ENCODE results near the gene VEZT. TPM values are rescaled to one million over a fixed set of nuclear protein-coding genes. Genes with fewer than 3 reads are reported as not detected.

VEZT gene, protein sequence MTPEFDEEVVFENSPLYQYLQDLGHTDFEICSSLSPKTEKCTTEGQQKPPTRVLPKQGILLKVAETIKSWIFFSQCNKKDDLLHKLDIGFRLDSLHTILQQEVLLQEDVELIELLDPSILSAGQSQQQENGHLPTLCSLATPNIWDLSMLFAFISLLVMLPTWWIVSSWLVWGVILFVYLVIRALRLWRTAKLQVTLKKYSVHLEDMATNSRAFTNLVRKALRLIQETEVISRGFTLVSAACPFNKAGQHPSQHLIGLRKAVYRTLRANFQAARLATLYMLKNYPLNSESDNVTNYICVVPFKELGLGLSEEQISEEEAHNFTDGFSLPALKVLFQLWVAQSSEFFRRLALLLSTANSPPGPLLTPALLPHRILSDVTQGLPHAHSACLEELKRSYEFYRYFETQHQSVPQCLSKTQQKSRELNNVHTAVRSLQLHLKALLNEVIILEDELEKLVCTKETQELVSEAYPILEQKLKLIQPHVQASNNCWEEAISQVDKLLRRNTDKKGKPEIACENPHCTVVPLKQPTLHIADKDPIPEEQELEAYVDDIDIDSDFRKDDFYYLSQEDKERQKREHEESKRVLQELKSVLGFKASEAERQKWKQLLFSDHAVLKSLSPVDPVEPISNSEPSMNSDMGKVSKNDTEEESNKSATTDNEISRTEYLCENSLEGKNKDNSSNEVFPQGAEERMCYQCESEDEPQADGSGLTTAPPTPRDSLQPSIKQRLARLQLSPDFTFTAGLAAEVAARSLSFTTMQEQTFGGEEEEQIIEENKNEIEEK
- total RNA-seq (2022) (149 and 160 TPM in 2 replicates), Bru-seq, nascent RNA (percentile 98 among the genes with signal in this experiment), BruChase-seq, experiment 1, labeled RNA remaining after a 6-hour chase (percentile 90 among the genes with signal in this experiment), BruChase-seq, experiment 2, labeled RNA remaining after a 2-hour chase (percentile 90 among the genes with signal in this experiment)
- long read RNA-seq, full-length matches to known transcripts, result 27 of 77 reads
- long read RNA-seq, partial matches to known transcripts, result 13 of 77 reads
- long read RNA-seq, other reads (novel, unspliced or antisense), result 37 of 77 reads

DNA sequence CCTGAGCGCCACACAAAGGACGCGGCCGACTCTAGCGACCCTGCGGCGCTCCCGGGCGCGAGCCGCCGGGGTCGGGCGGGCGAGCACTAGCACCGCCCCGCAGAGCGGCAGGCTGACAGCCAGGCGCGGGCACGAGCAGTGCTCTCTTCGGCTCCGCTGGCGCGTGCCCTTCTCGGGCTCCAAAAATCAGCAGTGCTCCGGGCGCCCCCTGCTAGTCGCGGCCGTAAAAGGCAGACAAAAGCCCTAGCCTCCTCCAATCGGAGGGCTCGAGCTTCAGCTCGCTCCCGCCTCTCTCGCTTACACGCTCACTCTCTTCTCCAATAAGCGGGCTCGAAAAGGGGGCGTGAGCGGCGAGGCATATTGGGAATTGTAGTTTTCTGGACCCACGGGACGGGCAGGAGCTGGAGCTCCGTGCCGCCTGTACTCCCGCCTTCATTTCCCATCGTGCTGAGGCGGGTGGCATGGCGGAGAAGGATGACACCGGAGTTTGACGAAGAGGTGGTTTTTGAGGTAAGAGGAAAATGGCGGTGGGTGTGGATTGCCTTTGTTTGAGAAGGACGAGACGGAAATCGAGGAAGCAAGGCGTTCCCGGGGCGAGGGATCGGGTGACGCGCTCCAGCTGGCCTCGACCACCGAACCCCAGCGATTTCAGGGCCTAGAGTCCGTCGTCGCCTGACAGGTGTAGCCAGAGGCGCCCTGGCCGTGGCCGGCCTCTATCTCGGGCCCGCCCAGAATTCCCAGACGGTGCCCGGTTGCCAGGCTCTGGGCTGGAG, at the start of gene VEZT, which contains the start of gene FGD6:
VEZT (plus strand) TSS at position 431 of the 773 bp plus-strand sequence; CDS start at position 475, 44 bp downstream.
FGD6 (minus strand) TSS at position 91 of the 773 bp plus-strand sequence. CDS start 227 bp downstream, outside the sequence.
- no peaks in the 10 kb centered on the region for H3K9me3 Mint-ChIP-seq (ENCODE audit: low read depth, unreplicated experiment)
- peak within 1 kb of the TSS; percentile 77 for H3K4me3 Mint-ChIP-seq (ENCODE audit: low read depth, unreplicated experiment)
- TF ChIP-seq, protein P1, sequence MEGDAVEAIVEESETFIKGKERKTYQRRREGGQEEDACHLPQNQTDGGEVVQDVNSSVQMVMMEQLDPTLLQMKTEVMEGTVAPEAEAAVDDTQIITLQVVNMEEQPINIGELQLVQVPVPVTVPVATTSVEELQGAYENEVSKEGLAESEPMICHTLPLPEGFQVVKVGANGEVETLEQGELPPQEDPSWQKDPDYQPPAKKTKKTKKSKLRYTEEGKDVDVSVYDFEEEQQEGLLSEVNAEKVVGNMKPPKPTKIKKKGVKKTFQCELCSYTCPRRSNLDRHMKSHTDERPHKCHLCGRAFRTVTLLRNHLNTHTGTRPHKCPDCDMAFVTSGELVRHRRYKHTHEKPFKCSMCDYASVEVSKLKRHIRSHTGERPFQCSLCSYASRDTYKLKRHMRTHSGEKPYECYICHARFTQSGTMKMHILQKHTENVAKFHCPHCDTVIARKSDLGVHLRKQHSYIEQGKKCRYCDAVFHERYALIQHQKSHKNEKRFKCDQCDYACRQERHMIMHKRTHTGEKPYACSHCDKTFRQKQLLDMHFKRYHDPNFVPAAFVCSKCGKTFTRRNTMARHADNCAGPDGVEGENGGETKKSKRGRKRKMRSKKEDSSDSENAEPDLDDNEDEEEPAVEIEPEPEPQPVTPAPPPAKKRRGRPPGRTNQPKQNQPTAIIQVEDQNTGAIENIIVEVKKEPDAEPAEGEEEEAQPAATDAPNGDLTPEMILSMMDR (IDR thresholded peaks at IDR 0.05; ENCODE audit: unreplicated experiment), result peak; percentile 63
- intact Hi-C loops (cut with micrococcal nuclease; ENCODE audit: unreplicated experiment), result loop anchor here (1.0 to 5.0 kb wide), 5 partner anchors 13 to 120 kb away; no protein-coding TSS in a partner anchor
- peak within 1 kb of the TSS; percentile 88 for H3K27ac Mint-ChIP-seq (ENCODE audit: unreplicated experiment)
- no TSS peak for BruUV-seq (replicated peaks)
- CTCF ChIA-PET, result interaction anchor here (0.9 to 2.5 kb wide), 8 partner anchors 11 to 119 kb away, joined by 3 to 44 read pairs (median 4); no protein-coding TSS in a partner anchor
- peak; percentile 99 for DNase-seq
- H3K4me1 Mint-ChIP-seq (ENCODE audit: low read depth, unreplicated experiment), result peaks cover 8% of the 10 kb centered on the region
- peaks cover 83% of the 10 kb centered on the region for H3K36me3 Mint-ChIP-seq (ENCODE audit: insufficient read depth, unreplicated experiment)
- H3K27me3 Mint-ChIP-seq (ENCODE audit: unreplicated experiment), result no peaks in the 10 kb centered on the region

DNA sequence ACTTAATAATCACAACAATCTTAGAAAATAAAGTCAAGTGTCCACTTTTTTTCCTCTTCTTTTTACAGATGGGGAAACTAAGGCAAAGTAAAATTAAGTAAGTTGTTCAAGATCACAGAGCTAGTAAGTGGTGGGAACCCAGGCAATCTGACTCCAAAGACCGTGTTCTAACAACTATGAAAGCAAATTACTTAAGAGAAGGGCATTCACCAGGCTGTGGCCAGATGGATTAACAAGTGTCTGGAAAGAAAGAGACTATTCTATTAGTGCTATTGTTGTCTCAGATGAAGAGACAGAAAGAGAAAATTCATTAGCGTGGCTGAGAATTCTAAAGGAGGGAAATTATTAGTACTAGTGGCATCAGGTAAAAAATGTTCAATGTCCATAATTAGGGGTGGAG, 48.9 kb upstream of the VEZT start:
- no TSS peak for BruUV-seq (replicated peaks)
- peak overlapping the region; percentile 39 for H3K4me3 Mint-ChIP-seq (ENCODE audit: low read depth, unreplicated experiment)
- H3K9me3 Mint-ChIP-seq (ENCODE audit: low read depth, unreplicated experiment), result no peaks in the 10 kb centered on the region
- CTCF ChIA-PET, result no interaction called here
- DNase-seq, result no peak
- no peaks in the 10 kb centered on the region for H3K27me3 Mint-ChIP-seq (ENCODE audit: unreplicated experiment)
- H3K27ac Mint-ChIP-seq (ENCODE audit: unreplicated experiment), result peak overlapping the region; percentile 90
- TF ChIP-seq, protein P1 (IDR thresholded peaks at IDR 0.05; ENCODE audit: unreplicated experiment), result no peak
- intact Hi-C loops (cut with micrococcal nuclease; ENCODE audit: unreplicated experiment), result loop anchor here (2.0 to 5.0 kb wide), 3 partner anchors 34 to 52 kb away; partner anchors contain the start of genes FGD6 and VEZT
- peaks cover 32% of the 10 kb centered on the region for H3K4me1 Mint-ChIP-seq (ENCODE audit: low read depth, unreplicated experiment)
- peaks cover 79% of the 10 kb centered on the region for H3K36me3 Mint-ChIP-seq (ENCODE audit: insufficient read depth, unreplicated experiment)

DNA sequence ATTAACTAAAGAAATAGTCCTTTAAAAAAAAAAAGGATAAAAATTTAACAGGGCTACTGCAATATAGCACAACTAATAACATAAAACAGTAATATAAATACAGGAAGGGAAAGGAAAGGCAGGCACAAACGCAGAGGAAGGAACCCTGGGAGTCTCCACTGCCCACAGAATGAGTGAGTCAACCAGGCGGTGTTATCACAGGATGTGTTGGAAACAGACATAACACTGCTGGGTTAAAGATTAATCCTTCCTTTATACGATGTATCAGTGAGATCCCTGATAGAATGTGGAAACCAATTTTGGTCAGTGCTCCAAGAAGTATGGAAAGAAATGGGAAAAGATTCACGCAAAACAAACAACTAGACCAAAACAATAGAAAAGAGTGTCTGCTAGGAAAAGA, 48.2 kb upstream of the VEZT start:
- Mint-ChIP-seq H3K27me3 (ENCODE audit: unreplicated experiment) (no peaks in the 10 kb centered on the region), H3K4me3 (ENCODE audit: low read depth, unreplicated experiment) (peak overlapping the region; percentile 39), H3K9me3 (ENCODE audit: low read depth, unreplicated experiment) (no peaks in the 10 kb centered on the region), H3K36me3 (ENCODE audit: insufficient read depth, unreplicated experiment) (peaks cover 76% of the 10 kb centered on the region), H3K27ac (ENCODE audit: unreplicated experiment) (peak overlapping the region; percentile 90), H3K4me1 (ENCODE audit: low read depth, unreplicated experiment) (peaks cover 38% of the 10 kb centered on the region)
- BruUV-seq (replicated peaks), result no TSS peak
- CTCF ChIA-PET, result no interaction called here
- intact Hi-C loops (cut with micrococcal nuclease; ENCODE audit: unreplicated experiment), result loop anchor here (2.0 to 5.0 kb wide), 3 partner anchors 33 to 53 kb away; partner anchors contain the start of genes FGD6 and VEZT
- TF ChIP-seq, protein P1 (IDR thresholded peaks at IDR 0.05; ENCODE audit: unreplicated experiment), result no peak
- DNase-seq, result peak; percentile 80

All from Calu3 (cell line).